ENCODE measurements around the gene GZF1. TPM values are rescaled to one million over a fixed set of nuclear protein-coding genes. Genes with fewer than 3 reads are reported as not detected.

Gene GZF1
- total RNA-seq, 2 donors from 2014 or later: 12.2 to 15.5 TPM

- no peaks in the 10 kb centered on the region for H3K9me3 ChIP-seq (ENCODE audit: control insufficient read depth, low read length)
- no peak overlapping the region for H3K27ac ChIP-seq (ENCODE audit: low read depth, low read length)
- Mint-ChIP-seq H3K4me1 (peaks cover 21% of the 10 kb centered on the region), H3K27ac (no peak overlapping the region), H3K27me3 (ENCODE audit: insufficient read depth) (no peaks in the 10 kb centered on the region), H3K9me3 (no peaks in the 10 kb centered on the region), H3K36me3 (ENCODE audit: low read depth) (peaks cover 6% of the 10 kb centered on the region), H3K4me3 (no peak overlapping the region)
- no peak for DNase-seq
- no peaks in the 10 kb centered on the region for H3K27me3 ChIP-seq (ENCODE audit: control insufficient read depth, insufficient read depth, low read length, poor library complexity, severe bottlenecking)
- 77 to 100% methylated on average over 1 of the region's 1 CpG for WGBS, 2 experiments (ENCODE audit: insufficient coverage in 1 of 2, insufficient read length in 1 of 2)
- no peak overlapping the region for H3K9ac ChIP-seq (ENCODE audit: extremely low read depth, low read length, poor library complexity, severe bottlenecking)
- H3K4me1 ChIP-seq (ENCODE audit: control insufficient read depth, insufficient read depth, low read length): no peaks in the 10 kb centered on the region
- H3K36me3 ChIP-seq (ENCODE audit: control insufficient read depth, insufficient read depth, low read length): no peaks in the 10 kb centered on the region
- H3K4me3 ChIP-seq (ENCODE audit: low read length): no peak overlapping the region
- no peak for TF ChIP-seq CTCF (conservative IDR thresholded peaks at IDR 0.05)
Measured at GRCh38 chr20:23412026-23412425, 50.0 kb downstream of the GZF1 start.

GRCh38 chr20:23413862-23414422 lies 52.0 kb downstream of the GZF1 start:
- no peak overlapping the region for H3K27ac ChIP-seq (ENCODE audit: low read depth, low read length)
- no peaks in the 10 kb centered on the region for H3K4me1 ChIP-seq (ENCODE audit: control insufficient read depth, insufficient read depth, low read length)
- Mint-ChIP-seq H3K4me3 (no peak overlapping the region), H3K36me3 (ENCODE audit: low read depth) (peaks cover 6% of the 10 kb centered on the region), H3K4me1 (peaks cover 26% of the 10 kb centered on the region), H3K27ac (no peak overlapping the region), H3K9me3 (no peaks in the 10 kb centered on the region), H3K27me3 (ENCODE audit: insufficient read depth) (no peaks in the 10 kb centered on the region)
- no peak for TF ChIP-seq CTCF (conservative IDR thresholded peaks at IDR 0.05)
- H3K36me3 ChIP-seq (ENCODE audit: control insufficient read depth, insufficient read depth, low read length): no peaks in the 10 kb centered on the region
- H3K9me3 ChIP-seq (ENCODE audit: control insufficient read depth, low read length): no peaks in the 10 kb centered on the region
- no peak overlapping the region for H3K9ac ChIP-seq (ENCODE audit: extremely low read depth, low read length, poor library complexity, severe bottlenecking)
- no peaks in the 10 kb centered on the region for H3K27me3 ChIP-seq (ENCODE audit: control insufficient read depth, insufficient read depth, low read length, poor library complexity, severe bottlenecking)
- DNase-seq: no peak
- no peak overlapping the region for H3K4me3 ChIP-seq (ENCODE audit: low read length)
- WGBS, 2 experiments (ENCODE audit: insufficient coverage in 1 of 2, insufficient read length in 1 of 2): 100% methylated on average over 1 of the region's 3 CpGs; no CpG with 5 or more reads in 1 of the 2 experiments

- no peaks in the 10 kb centered on the region for H3K27me3 ChIP-seq (ENCODE audit: control insufficient read depth, insufficient read depth, low read length, poor library complexity, severe bottlenecking)
- H3K27me3 Mint-ChIP-seq (ENCODE audit: insufficient read depth): no peaks in the 10 kb centered on the region
- no peak for TF ChIP-seq CTCF (conservative IDR thresholded peaks at IDR 0.05)
- peaks cover 2% of the 10 kb centered on the region for H3K4me1 ChIP-seq (ENCODE audit: control insufficient read depth, insufficient read depth, low read length)
- no peak overlapping the region for H3K9ac ChIP-seq (ENCODE audit: extremely low read depth, low read length, poor library complexity, severe bottlenecking)
- no peak overlapping the region for H3K27ac Mint-ChIP-seq
- no peak overlapping the region for H3K4me3 ChIP-seq (ENCODE audit: low read length)
- no peak overlapping the region for H3K27ac ChIP-seq (ENCODE audit: low read depth, low read length)
- H3K4me1 Mint-ChIP-seq: peaks cover 31% of the 10 kb centered on the region
- H3K9me3 Mint-ChIP-seq: no peaks in the 10 kb centered on the region
- H3K36me3 ChIP-seq (ENCODE audit: control insufficient read depth, insufficient read depth, low read length): no peaks in the 10 kb centered on the region
- no peaks in the 10 kb centered on the region for H3K9me3 ChIP-seq (ENCODE audit: control insufficient read depth, low read length)
- no peak overlapping the region for H3K4me3 Mint-ChIP-seq
- 80% methylated on average over 1 of the region's 1 CpG; no CpG with 5 or more reads in 1 of the 2 experiments for WGBS, 2 experiments (ENCODE audit: insufficient coverage in 1 of 2, insufficient read length in 1 of 2)
- no peak for DNase-seq
- peaks cover 6% of the 10 kb centered on the region for H3K36me3 Mint-ChIP-seq (ENCODE audit: low read depth)
Measured at GRCh38 chr20:23414526-23415188, 52.7 kb downstream of the GZF1 start.

All from endodermal cell (in vitro differentiated cells).